Brain pericyte (primary cell): ENCODE measurements around the gene SCFD2.
A peak's percentile ranks its signal among the peaks of the same experiment; 100 is the strongest.
"Not testable (repeated sequence)": the region's sequence is repeated elsewhere in the genome, so short reads cannot be mapped to it uniquely, and the experiment has no call there.

ENCODE experiments used
- DNase-seq: peaks from one replicate; pipeline ENCODE4 v3.0.0-alpha.2; 2012; ENCODE audit warnings: low read depth, low spot score

The SCFD2 gene

GRCh38 chr4:53365486-53366300 lies at the start of gene SCFD2:
SCFD2 (minus strand) TSS chr4:53366061.
- DNase-seq, result peak; percentile 86

GRCh38 chr4:53409479-53409878 lies 43.6 kb upstream of the SCFD2 start:
- DNase-seq, result not testable (repeated sequence)

- DNase-seq, result no peak
These were observed 14.4 kb upstream of the SCFD2 start for GRCh38 chr4:53380221-53380620.

- no peak for DNase-seq
These were observed 12.3 kb upstream of the SCFD2 start for GRCh38 chr4:53378171-53378482.

- DNase-seq, result peak; percentile 70
These were observed 11.7 kb upstream of the SCFD2 start, which contains the start of gene FIP1L1 for GRCh38 chr4:53377319-53378170. FIP1L1 (plus strand) TSS chr4:53377641; CDS start chr4:53377839, 198 bp downstream.

- no peak for DNase-seq
These were observed 11.0 kb upstream of the SCFD2 start for GRCh38 chr4:53376900-53377299.

- no peak for DNase-seq
These were observed 9.0 kb upstream of the SCFD2 start for GRCh38 chr4:53374777-53375258.

- DNase-seq, result no peak
These were observed 6.1 kb upstream of the SCFD2 start for GRCh38 chr4:53371843-53372521.

- no peak for DNase-seq
These were observed 5.2 kb upstream of the SCFD2 start for GRCh38 chr4:53371049-53371448.

- no peak for DNase-seq
These were observed 1.9 kb upstream of the SCFD2 start for GRCh38 chr4:53367721-53368120.

- DNase-seq, result no peak
These were observed 448 bp upstream of the SCFD2 start for GRCh38 chr4:53366301-53366716.

- DNase-seq, result no peak
These were observed 758 bp downstream of the SCFD2 start for GRCh38 chr4:53365121-53365485.

- DNase-seq, result no peak
These were observed 1.2 kb downstream of the SCFD2 start for GRCh38 chr4:53364624-53365023.

- DNase-seq, result no peak
These were observed 3.8 kb downstream of the SCFD2 start for GRCh38 chr4:53362093-53362492.

- DNase-seq, result no peak
These were observed 4.4 kb downstream of the SCFD2 start for GRCh38 chr4:53361451-53361850.

GRCh38 chr4:53355930-53356521 lies 9.8 kb downstream of the SCFD2 start:
- no peak for DNase-seq

- DNase-seq, result no peak
These were observed 11.7 kb downstream of the SCFD2 start for GRCh38 chr4:53354012-53354722.

GRCh38 chr4:53349091-53349491 lies 16.8 kb downstream of the SCFD2 start:
- no peak for DNase-seq

GRCh38 chr4:53348046-53348445 lies 17.8 kb downstream of the SCFD2 start:
- no peak for DNase-seq

GRCh38 chr4:53346920-53347852 lies 18.7 kb downstream of the SCFD2 start:
- DNase-seq, result no peak
